IPS DF 4.7 (cell line): ENCODE results near the gene PBX3.

Experiments
- DNase-seq: peaks from one replicate; pipeline ENCODE4 v3.0.0-alpha.2; 2013; ENCODE audit warnings: low spot score; ENCODE audit errors: extremely low read depth

PBX3 gene

DNA sequence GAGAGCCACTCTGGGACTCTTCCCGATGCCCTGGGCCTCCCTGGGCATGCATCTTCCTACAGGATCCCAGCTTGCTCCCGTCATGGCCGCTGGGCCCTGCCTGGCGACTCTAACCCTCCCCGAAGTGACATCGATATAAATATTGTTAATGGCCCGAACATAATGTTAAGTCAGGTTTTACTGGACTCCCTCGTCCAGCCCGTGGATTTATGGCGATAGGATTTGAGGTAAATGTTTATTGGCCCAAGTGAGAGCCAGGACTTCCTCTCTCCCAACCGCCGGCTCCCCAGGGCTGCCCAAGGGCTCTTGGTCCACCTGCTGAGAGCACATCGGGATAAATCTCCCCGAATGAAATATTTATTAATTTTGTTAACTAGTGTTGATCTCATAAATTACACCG is 246.3 kb downstream of the PBX3 start:
- DNase-seq, result no peak

DNA sequence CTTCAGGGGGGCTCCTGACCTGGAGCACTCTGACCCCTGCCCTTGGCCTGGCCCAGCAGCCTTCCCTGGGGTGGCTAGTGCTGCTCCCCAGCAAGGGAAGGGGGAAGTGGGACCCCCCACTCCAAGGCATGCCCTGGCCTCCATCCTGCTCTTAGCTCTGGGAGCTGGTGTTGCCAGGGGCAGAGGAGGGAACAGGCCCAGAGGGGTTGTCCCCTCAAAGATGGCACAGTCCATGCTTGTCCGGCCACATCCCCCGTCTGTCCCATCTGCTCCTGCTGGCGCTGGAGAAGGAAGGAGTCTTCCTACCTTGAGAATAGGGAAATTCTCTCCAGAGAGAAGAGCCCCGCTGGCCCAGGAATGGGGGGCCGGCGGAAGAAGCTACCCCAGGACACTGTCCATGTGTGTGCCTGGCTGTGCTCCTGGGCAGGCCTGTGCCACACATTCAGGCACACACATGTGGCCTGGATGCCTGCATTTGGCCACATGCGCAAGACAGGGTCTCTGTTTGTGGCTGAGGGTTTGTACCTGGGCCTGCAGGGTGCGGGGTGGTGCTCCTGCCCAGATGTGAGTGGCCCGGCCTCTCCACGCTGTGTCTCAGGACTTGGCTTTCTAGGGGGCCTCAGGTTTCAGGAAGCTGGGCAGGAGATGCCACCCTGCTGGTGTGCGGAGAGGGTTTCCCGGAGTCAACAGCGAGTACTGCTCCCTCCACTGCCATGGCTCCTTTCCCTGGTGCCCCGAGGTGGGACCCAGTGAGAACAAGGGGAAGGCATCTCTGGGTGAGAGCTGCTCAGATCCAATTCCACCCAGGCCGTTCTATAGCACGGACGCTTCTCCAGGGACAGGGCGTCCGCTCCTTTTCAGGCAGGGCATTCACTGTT is 247.1 kb downstream of the PBX3 start:
- no peak for DNase-seq

DNA sequence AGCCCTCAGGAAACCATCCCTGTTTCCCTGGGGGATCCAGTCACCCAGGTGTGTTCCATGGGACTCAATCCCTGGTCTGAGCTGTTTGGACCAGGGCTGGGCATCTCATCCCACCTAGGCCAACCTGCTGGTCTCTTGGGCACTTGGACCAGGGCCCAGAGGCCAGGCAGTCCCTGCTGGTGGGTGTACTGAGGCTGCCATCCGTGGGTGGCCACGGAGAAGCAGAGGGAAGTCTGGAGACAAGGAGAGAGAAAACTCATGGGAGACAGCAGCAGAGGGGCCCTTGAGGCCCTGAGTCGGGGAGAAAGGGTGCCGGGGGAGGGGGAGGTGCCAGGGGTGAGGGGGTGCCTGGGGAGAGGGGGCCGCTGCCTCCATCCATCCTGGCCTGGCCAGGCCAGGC is 247.8 kb downstream of the PBX3 start:
- no peak for DNase-seq

DNA sequence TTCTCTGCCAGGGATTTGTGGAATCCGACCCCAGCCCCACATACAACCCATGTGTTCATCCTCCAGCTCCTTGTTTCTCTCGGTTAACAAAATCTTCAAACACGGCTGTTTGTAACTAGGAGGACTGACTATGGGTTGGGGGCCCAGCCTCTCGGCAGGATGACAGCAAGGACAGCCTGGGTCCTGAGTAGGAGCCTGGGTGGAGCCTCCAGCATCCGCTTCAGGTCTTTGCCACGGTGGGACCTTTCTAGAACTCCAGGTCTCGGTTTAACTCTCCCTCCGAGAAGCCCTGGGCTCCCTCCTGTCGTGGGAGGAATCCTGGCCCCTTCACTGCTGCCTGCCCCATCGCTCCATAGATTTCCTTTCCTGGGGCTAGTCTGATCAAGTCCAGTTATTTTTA is 248.5 kb downstream of the PBX3 start:
- DNase-seq, result no peak

DNA sequence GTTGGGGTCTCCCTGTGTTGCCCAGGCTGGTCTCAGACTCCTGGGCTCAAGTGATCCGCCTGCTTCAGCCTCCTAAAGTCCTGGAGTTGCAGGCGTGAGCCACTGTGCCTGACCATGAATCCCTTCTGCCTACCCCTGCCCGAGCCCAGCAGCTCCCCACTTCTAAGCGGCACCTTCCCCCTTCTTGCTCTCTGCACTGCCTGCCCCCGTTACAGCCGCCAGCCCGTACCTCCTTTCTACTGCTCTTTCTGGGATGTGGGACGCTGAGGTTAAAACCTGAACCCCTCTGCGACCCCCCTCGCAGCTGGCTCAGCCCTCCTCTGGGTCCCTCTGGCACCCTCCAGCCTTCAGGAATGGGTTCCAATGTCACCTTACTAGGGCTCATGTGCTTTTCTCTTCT is 249.6 kb downstream of the PBX3 start:
- no peak for DNase-seq

DNA sequence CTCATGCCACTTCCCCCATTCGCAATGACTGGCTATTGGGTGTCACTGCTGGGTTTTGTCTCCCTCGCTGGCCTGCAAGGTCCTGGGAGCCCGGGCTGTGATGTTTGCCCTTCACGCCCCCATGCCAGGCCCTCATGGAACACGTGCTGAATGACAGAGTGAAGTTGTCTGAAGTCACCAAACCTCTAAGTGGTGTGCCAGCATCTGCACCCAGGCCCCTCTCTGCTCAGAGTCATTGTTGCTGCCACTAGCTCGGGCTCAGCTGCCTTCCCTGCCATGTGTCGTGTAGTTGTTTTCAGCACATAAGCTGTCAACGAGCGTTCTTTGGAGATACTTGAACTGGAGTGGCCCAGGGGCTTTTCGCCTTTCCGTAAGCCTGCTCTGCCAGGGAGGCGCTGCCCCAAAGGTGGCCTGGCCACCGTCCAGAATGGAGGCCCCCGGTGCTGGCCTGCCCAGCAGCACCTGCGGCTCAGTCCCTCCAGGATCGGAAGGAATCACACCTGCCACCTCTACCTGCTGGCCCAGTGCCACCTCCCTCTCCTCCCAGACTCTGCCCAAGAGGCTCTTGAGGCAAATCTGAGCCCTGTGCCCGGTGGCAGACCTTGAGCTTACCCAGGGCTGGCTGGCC is 250.1 kb downstream of the PBX3 start:
- no peak for DNase-seq

DNA sequence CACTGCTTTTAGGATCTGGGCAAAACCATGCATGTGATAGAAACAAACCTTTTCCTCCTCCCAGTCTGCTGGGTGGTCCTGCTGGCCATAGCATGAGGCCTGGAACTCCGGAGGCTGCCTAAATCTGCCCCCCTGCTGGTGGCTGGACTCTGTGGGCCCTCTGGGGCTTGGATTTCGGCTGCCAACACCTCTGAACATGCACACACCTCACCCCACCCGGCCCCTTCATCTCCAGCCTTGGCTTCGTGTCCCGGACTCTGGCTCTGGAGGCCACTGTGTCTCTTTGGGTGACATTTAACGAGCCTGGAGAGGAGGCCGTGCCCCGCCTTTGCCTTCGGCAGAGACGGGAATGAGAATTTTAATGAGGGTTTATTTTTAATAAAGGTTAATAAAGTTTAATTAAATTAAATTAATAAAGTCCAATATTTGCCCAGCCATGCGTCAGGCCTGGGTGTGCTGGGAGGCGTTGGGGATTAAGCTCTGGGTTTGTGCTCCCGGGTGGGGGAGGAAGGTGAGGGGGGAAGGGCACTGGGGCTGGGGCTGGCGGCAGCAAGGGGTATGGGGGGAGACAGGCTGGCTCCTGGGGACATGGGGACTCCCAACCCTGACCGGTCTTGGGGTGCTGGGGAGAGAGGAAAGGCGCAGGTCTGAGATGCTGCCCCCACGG is 251.8 kb downstream of the PBX3 start:
- no peak for DNase-seq

DNA sequence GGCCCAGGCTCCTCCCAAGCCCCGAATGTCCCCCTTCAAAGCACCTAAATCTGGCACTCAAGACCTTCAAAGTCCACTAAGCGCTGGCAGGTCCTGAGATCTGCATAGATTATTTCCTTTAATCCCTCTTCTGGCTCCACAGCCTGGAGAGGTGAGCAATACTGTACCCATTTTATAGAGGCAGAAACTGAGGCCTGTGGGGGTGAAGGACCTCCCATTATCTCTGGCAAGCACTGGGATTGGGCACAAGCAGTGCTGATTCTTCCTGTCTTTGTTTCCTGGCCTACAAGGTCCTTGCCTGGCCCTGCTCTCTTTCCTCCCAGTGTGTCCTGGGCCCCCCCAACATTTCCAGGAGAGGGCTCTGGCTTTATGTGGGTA is 252.3 kb downstream of the PBX3 start:
- DNase-seq, result no peak

DNA sequence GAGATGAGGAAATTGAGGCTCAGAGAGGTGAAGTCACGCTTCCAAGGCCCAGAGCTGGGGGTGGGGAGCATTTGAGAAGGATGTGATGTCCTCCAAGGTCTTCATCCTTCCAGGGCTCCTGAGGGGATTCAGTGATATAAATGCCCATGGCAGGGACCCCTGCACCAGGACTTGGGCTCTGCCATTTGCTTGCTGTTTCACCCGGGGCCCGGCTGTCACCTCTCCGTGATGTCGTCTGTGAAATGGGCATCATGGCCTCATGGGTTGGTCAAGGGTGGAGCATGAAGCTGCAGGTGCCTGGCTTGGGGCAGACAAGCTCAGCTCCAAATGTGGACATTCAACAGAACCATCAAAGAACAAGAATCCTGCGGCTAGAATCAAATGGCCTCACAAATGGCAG is 253.1 kb downstream of the PBX3 start:
- no peak for DNase-seq

DNA sequence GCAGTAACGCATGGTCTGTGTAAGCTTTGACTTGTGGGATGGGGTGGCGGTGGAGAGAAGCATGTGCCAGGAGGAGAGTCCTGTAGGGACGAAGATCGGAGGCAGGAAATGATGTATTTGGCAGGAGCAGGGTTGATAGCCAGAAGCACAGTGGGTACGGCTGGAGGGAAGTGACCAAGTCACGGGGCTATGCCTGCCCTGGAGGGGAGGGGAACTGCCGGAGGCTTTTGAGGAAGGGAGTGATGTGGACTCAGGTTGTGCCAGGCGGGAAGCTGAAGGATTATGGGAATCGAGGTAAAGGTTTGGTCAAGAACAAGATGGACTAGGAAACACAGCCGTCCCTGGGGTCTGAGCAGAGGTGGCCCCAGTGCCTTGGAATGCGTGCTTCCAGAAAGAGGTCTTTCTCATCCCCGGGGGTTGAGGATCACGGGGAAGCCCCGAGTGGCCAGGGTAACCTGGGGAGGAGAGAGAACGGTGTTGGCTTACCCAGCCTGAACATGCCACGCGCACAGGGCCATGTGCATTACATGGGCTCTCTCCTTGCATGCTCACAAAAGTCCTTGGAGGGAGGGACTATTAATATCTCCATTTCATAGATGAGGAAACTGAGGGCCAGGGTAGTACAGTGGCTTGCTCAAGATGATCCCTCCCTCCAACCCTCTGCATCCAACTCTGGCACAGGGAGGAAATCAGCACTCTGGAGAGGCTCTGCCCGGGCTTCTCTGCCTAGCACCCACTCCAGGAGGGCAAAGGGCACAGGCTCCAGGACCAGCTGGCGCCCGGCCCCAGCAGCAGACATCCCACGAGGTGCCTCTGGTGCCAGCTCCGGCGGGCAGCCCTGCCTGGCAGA is 253.8 kb downstream of the PBX3 start:
- no peak for DNase-seq

DNA sequence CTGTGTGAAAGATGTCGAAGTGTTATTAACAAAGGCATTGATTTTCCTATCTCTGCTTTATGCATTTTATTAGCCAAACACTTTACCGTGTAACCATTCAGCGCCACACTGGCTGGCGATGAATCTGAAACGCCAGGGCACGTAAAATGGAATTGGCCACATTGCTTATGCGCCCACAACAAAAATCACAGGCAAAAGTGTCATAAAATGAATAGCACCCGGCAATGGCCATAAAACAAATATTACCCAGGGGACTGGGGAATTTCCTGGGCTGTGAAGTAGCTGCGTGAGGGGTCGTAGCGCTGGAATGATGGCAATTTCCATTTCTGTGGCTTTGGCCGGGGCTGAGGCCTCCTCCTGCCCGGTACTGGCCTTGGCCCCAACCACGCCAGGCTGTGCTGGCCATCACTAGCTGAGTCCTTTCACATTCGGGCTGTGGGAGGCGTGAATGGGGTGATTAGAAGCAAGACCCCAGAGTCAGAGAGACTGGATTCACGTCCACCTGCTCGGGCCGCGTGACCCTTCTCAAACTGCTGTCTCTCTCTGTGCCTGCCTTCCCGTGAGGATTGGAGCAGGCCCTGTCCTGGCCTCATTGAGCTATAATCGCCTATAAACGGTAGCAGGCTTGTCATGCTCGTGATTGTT is 254.5 kb downstream of the PBX3 start:
- no peak for DNase-seq

DNA sequence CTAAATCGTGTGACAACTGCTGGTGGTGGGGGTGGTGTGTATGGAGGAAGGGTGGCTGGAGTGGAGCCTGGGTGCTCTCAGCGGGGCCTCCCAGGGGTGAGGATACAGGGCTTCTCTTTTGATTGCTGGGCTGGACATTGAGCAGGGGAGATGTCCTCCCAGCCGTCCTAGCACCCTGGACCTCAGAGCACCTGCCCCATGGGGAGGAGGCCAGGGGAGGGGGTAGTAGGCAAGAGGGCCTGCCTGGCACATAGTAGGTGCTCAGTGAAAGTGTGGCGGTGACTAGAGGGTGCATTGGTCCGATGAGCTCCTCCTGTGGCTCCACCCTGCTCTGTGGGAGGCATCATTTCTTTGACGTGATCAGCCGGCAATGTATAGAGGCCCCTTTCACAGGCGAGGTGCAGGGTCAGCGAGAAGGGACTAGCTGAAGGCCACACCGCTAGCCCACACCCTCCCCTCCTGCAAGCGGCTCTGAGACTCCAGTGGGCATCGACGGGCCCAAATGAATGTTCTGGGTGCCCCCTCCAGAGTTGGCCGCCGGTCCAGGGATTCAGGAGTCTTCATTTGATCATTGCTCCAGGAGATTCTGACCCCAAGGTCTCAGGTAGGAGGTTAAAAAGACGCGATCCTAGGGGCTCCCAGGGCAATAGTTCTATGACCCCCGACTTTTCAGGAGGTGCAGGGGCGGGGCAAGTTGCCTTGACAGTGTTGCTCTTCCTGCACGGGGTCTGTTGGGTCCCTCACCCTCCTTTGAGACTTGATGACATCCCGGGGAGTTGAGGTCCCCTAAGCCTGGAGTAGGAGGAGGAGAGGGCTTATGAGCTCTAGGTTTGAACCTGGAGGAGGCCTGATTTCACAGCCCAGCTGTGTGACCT is 255.5 kb downstream of the PBX3 start:
- no peak for DNase-seq

DNA sequence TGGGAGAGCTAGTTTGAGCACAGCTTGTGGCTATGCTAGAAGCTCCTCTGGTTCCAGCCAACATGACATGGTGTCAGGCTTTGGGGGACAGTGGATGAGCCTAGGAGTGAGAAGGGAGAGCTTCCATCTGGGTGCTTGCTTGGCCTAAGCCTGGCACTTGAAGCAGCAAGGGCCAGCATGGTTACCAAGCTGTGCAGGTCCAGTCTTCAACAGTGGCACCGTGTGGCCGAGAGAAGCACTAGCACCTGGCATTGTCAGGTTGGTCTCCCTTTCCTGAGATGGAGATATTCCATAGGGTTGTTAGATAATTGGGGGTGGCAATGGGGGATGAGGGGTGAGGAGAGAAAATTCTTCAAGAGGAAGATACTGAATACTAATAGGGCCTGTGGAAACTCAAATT is 261.9 kb downstream of the PBX3 start:
- no peak for DNase-seq

DNA sequence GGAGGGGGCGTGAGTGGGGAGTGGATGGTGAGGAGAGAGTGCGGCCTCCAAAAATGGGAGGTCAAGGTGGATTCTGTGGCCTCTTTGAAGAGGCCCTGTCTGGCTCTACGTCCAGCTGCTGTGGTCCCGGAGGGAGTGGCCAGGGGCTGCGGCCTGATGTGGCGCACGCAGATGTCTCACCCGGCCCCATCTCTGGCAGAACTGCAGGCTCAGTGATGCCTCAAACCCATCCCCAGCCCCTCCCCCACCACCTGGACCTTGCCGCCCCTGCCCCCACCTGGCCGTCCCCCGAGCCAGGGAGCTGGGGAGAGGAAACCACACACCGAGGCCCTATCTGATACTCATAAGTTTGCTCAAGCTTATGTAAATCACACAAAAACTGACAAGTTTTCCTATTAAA is 267.6 kb downstream of the PBX3 start:
- no peak for DNase-seq

DNA sequence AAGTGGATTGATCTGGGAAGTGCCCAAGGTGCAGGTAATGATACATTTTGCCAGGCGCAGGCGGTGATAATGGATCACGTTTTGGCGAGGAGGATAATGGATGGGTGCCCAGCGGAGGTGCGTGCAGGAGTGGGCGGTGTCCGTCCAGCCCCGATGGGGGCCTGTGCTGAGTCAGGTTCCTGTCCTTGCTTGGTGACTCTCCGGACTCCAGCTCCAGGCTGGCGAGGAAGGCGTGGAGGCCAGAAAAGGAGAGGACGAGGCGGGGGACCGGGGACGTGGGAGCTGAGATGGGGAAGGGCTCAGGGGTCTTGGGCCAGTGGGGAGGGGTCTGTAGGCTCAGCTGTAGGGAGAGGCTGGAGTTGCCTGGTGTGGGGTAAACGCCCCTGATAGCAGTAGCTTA is 268.3 kb downstream of the PBX3 start:
- no peak for DNase-seq

DNA sequence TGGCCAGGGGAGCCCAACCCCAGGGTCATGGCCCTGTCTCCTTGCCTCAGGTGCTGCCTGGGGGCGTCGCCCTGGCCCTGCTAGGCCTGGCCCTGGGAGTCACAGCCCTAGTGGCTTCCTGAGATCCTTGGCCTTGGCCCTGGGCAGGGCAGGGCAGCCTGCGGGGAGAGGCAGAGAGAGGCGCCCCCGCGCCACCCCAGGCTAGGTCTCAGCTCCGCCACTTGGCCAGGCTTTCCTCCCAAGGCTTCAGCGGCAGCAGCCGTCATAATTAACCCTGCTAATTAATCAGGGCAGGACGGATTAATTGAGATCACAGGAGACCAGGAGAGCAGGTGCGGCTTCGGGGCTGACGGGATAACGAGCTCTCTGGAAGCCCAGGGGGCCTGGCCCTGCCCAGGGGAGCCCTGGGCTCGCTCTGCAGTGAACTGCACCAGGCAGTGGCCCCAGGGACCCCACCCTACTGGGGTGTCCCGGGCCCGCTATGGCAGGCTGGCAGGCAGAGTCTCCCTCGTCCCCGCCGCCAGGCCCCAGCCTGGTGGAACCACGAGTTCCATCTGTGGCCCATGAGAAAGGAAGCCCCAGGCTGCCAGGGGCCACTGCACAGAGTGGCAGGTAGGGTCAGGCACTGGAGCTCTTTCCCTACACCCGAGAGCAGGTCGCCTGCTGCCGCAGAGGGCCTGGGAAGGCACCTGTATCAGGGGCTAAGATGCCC is 269.6 kb downstream of the PBX3 start:
- DNase-seq, result no peak
